Fibroblast of lung (primary cell): ENCODE results near the gene CD36. TPM values are rescaled to one million over a fixed set of nuclear protein-coding genes. Genes with fewer than 3 reads are reported as not detected.

Experiments
- DNase-seq, 2 donors: peaks; one replicate each; pipeline versions ENCODE4 v3.0.0 to v3.0.0-alpha.2; 2010; ENCODE audit warnings: low read depth in 2 of 2
- H2AFZ ChIP-seq: 2 replicates; pipeline ENCODE4 v1.5.1; 2012; ENCODE audit warnings: low read length, control low read depth, inconsistent platforms
- H3K27ac ChIP-seq: 2 replicates; pipeline ENCODE4 v1.5.1; 2011; ENCODE audit warnings: low read length, control low read depth; ENCODE audit not compliant: insufficient read depth
- H3K27me3 ChIP-seq: 2 replicates; pipeline ENCODE4 v1.5.1; 2011; ENCODE audit warnings: mild to moderate bottlenecking, low read length; ENCODE audit not compliant: control insufficient read depth, insufficient read depth
- H3K36me3 ChIP-seq: 2 replicates; pipeline ENCODE4 v1.5.1; 2011; ENCODE audit warnings: low read length; ENCODE audit not compliant: control insufficient read depth, insufficient read depth
- H3K4me1 ChIP-seq: 2 replicates; pipeline ENCODE4 v1.5.1; 2011; ENCODE audit warnings: low read length; ENCODE audit not compliant: control insufficient read depth, insufficient read depth; ENCODE audit errors: extremely low read depth
- H3K4me2 ChIP-seq: 2 replicates; pipeline ENCODE4 v1.5.1; 2011; ENCODE audit warnings: low read length, control low read depth; ENCODE audit not compliant: insufficient read depth; ENCODE audit errors: extremely low read depth
- H3K4me3 ChIP-seq, 4 experiments: fragments of 200-600 bp in 1 of 4; sonication (generic) in 1 of 4; replicated peaks in 1 of 4; 2 replicates each; pipeline ENCODE4 v1.5.1; 2011 to 2016; ENCODE audit warnings: low read length in 4 of 4, low read depth in 3 of 4, mild to moderate bottlenecking in 3 of 4, control low read depth in 2 of 4, inconsistent platforms in 1 of 4, mixed read lengths in 1 of 4; ENCODE audit not compliant: insufficient read depth in 1 of 4; ENCODE audit errors: control extremely low read depth in 1 of 4
- H3K79me2 ChIP-seq: 2 replicates; pipeline ENCODE4 v1.5.1; 2012; ENCODE audit warnings: mild to moderate bottlenecking, low read length, inconsistent platforms; ENCODE audit not compliant: control insufficient read depth, insufficient read depth
- H3K9ac ChIP-seq: 2 replicates; pipeline ENCODE4 v1.5.1; 2011; ENCODE audit warnings: mild to moderate bottlenecking, low read length, control low read depth; ENCODE audit not compliant: insufficient read depth
- H3K9me3 ChIP-seq: 2 replicates; pipeline ENCODE4 v1.5.1; 2012; ENCODE audit warnings: low read depth, low read length; ENCODE audit not compliant: control insufficient read depth, insufficient read depth
- H4K20me1 ChIP-seq: 2 replicates; pipeline ENCODE4 v1.5.1; 2011; ENCODE audit warnings: low read length; ENCODE audit not compliant: control insufficient read depth, insufficient read depth; ENCODE audit errors: extremely low read depth
- CTCF ChIP-seq, 2 donors: IDR thresholded peaks in 1 of 2; conservative IDR thresholded peaks in 1 of 2; 1 replicate in 1 of 2; 2 replicates in 1 of 2; pipeline ENCODE4 v1.5.1; 2011 to 2012; ENCODE audit warnings: low read length in 2 of 2, control low read depth in 1 of 2, inconsistent platforms in 1 of 2, low read depth in 1 of 2, mild to moderate bottlenecking in 1 of 2
- EZH2 ChIP-seq: IDR thresholded peaks from 2 replicates; pipeline ENCODE4 v1.5.1; 2012; ENCODE audit warnings: low read length, control low read depth, mild to moderate bottlenecking; ENCODE audit errors: missing control alignments
- polyA plus RNA-seq, 2 donors: library from polyadenylated mRNA; depleted of rRNA in 1 of 2; stranded (reverse) in 1 of 2; unstranded in 1 of 2; fragments of >200 nt; gene quantifications; 2 replicates each; pipeline ENCODE4 v1.2.1, GENCODE V29; 2011 to 2012; ENCODE audit warnings: missing spikeins in 1 of 2
- total RNA-seq: library from RNA; depleted of rRNA; stranded (reverse); fragments of >200 nt; gene quantifications from 2 replicates; pipeline ENCODE4 v1.2.1, GENCODE V29; 2014

Gene CD36
- total and polyA plus RNA-seq, 2 donors (not counting 1 experiment from before 2014, with no cell fraction given) = 41.0 to 102 TPM

- DNase-seq = no peak
- no peak overlapping the region for H3K9ac ChIP-seq
- no peak overlapping the region for H2AFZ ChIP-seq
- no peaks in the 10 kb centered on the region for H3K36me3 ChIP-seq
- H3K4me1 ChIP-seq = peaks cover 4% of the 10 kb centered on the region
- no peak overlapping the region for H3K4me3 ChIP-seq
- H4K20me1 ChIP-seq = no peaks in the 10 kb centered on the region
- H3K4me2 ChIP-seq = no peak overlapping the region
- no peaks in the 10 kb centered on the region for H3K27me3 ChIP-seq
- H3K79me2 ChIP-seq = no peaks in the 10 kb centered on the region
- no peak overlapping the region for H3K27ac ChIP-seq
- H3K9me3 ChIP-seq = no peaks in the 10 kb centered on the region
- TF ChIP-seq CTCF (conservative IDR thresholded peaks at IDR 0.05 in 1 of 2, IDR thresholded peaks at IDR 0.05 in 1 of 2; ENCODE audit: low read depth in 1 of 2, low read length in 2 of 2) = no peak
- no peak for TF ChIP-seq EZH2
Measured at GRCh38 chr7:80646083-80646865, 7.8 kb downstream of the CD36 start.

- no peaks in the 10 kb centered on the region for H3K4me1 ChIP-seq
- no peak overlapping the region for H3K4me2 ChIP-seq
- H4K20me1 ChIP-seq = no peaks in the 10 kb centered on the region
- H3K4me3 ChIP-seq = no peak overlapping the region
- no peaks in the 10 kb centered on the region for H3K79me2 ChIP-seq
- no peaks in the 10 kb centered on the region for H3K27me3 ChIP-seq
- no peaks in the 10 kb centered on the region for H3K36me3 ChIP-seq
- H3K27ac ChIP-seq = no peak overlapping the region
- no peak for TF ChIP-seq EZH2
- no peak for TF ChIP-seq CTCF (conservative IDR thresholded peaks at IDR 0.05 in 1 of 2, IDR thresholded peaks at IDR 0.05 in 1 of 2; ENCODE audit: low read depth in 1 of 2, low read length in 2 of 2)
- no peaks in the 10 kb centered on the region for H3K9me3 ChIP-seq
- DNase-seq = no peak
- no peak overlapping the region for H3K9ac ChIP-seq
- no peak overlapping the region for H2AFZ ChIP-seq
Measured at GRCh38 chr7:80647436-80647835, 9.0 kb downstream of the CD36 start.

GRCh38 chr7:80648031-80648600, 9.7 kb downstream of the CD36 start:
- DNase-seq = no peak
- H3K36me3 ChIP-seq = no peaks in the 10 kb centered on the region
- no peak overlapping the region for H3K27ac ChIP-seq
- no peak overlapping the region for H3K4me2 ChIP-seq
- no peak overlapping the region for H3K9ac ChIP-seq
- no peaks in the 10 kb centered on the region for H3K27me3 ChIP-seq
- H3K79me2 ChIP-seq = no peaks in the 10 kb centered on the region
- no peak overlapping the region for H2AFZ ChIP-seq
- H4K20me1 ChIP-seq = no peaks in the 10 kb centered on the region
- H3K9me3 ChIP-seq = no peaks in the 10 kb centered on the region
- H3K4me3 ChIP-seq = no peak overlapping the region
- H3K4me1 ChIP-seq = no peaks in the 10 kb centered on the region
- TF ChIP-seq CTCF (conservative IDR thresholded peaks at IDR 0.05 in 1 of 2, IDR thresholded peaks at IDR 0.05 in 1 of 2; ENCODE audit: low read depth in 1 of 2, low read length in 2 of 2) = no peak
- no peak for TF ChIP-seq EZH2
